GM18868 (cell line): ENCODE results near the gene EMILIN2.

Experiments
- ATAC-seq: cut with Tn5 transposase; IDR thresholded peaks from one replicate; pipeline ENCODE4 v1.9.1; 2021; ENCODE audit warnings: mild to moderate bottlenecking, moderate library complexity; ENCODE audit not compliant: unreplicated experiment

EMILIN2 gene

DNA sequence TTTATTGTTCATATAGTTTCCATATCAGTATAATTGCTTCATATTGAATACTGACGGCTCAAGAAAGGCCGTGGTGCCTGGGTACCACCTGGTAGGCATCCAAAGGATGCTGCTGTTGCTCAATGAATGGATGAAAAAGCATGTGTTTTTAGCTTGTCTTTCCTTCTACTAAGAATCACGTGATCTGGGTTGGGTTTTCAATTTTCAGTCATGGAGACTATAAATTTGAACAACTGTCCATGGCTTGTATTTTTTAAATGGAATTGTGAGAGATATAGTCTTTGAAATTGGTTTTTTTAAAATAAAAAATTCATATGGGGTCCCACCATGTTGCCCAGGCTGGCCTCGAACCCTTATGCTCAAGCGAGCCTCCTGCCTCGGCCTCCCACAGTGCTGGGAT lies 25.3 kb downstream of the EMILIN2 start:
- ATAC-seq = no peak

DNA sequence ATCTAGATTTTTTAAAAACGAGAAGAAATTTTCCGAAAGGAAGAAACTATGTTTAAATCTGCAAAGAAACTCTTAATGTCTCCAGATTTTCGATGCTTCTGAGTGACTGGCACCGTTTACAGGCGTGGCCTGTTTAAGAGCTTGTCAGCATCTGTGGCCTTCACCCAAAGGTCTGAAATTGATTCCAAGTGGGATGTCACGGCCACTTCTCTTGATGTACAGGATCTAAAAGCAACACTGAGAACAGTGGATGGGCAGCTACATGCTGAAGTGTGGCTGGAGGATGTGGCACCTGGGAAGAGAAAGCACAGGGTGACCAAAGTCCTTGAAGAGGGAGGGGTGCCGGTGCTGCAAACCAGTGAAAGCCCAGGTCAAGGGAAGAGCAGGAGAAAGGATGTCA lies 28.0 kb downstream of the EMILIN2 start:
- no peak for ATAC-seq

DNA sequence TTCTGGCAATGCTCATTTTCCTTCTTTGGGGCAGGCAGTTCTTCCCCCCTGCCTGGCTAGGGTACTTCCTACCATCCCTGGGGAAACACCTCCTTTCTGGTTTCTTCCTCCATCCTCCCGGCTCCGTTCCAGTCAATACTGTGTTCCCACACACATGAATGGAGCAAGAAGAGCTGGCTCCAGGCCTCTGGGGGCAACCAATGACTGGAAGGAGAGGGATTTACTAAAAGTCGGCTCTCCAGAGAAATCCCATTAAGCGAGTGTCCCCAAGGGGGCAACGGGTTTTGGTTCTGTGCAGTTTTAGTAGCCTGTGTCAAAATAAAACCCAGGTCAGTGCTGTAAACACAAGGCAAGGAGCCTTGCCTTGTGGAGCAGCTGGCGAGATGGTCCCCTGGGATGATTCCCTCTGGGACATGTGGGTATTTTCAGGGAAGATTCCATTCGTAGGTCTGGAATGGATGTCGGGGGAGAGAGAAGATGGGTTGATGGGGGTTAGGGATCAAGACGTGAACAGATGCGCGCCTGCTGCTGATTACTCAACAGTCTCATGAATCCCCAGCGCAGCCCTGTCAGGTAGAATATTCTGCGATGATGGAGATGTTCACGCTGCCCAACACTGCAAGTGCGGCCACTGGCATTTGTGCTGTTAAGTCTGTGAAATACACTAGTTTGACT lies 32.0 kb downstream of the EMILIN2 start:
- no peak for ATAC-seq

DNA sequence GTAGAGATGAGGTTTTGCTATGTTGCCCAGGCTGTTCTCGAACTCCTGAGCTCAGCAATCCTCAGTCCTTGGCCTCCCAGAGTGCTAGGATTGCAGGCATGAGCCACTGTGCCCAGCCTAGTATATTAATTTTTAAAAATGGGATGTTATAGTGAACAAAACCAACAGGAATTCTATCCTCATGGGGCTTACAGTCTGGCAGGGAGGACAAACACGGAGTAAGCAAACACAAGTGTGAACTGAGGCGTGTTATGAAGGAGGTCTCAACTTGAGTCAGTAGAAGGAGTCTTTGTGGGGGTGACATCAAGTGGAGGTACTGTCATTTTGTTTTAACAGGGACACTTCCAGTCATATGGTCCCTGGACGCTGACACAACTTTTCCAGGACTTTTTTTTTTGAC lies 33.1 kb downstream of the EMILIN2 start:
- no peak for ATAC-seq

DNA sequence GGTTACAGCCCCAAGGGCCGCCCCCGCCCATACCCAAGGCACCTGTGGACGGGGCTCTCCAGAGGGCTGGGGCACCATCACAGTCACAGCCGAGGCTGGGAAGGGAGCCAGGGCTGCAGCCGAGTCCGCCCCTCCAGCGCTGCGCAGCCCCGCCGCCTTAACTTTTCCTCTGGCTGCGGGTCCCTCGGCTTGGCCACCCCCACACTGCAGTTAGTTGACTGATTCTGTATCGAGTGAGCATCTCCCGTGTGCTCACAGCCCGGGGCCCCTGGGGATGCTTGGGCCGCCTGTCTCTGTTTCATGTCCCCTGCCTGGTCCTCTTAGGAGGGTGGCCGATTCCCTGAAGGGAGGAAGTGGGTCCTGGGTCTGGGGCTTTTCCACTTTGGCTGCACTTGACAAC lies 33.7 kb downstream of the EMILIN2 start:
- ATAC-seq = no peak

DNA sequence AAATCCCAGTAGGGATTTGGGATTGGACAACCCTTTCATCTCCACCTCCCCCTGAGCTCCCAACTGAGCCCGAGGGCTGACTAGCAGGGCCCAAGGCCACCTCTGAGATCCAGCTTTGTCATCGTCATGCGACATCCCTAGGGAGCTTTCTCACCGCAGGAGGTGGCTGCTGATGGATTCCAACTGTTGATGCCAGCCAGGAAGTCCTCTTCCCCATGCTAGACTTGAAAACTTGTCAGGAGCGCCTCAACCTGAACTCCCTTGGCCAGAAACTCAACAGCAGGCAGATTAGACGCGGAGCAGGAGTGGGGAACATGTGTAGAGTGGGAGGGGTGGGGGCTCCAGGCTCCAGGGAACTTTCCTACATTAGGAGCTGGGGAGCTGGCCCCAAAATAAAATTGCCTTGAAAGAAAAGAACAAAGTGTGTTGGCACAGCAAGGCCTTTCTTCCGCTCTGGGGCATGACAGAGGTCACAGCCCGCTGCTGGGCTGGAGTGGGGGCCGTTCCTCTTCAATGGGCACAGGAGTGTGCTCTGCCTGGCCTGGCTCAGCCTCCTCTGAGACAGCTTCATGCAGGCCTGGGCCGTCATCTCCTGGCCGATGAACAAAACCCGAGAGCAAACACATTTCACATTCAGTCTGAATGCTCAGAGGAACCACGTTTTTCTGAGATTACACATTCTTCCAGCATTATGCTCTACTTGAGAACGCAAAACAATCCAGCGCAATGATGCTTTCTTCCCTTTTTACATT lies 34.5 kb downstream of the EMILIN2 start:
- no peak for ATAC-seq

DNA sequence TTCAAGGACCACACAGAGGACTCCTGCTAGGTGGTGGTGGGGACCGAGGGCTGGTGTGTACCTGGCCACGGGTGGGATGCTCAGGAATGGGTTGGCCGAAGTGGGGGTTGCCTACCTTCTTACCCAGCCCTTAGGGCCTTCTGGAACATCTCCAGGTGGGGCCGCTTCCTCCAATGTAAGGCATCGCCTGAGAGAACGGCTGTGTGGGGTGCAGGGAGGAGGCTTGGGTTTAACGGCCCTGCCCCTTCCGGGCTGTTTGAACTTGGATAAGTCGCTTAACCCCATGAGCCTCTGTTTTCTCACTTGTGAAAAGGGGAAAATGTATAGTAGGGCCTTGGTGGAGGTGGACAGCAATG lies 35.0 kb downstream of the EMILIN2 start:
- ATAC-seq = no peak

DNA sequence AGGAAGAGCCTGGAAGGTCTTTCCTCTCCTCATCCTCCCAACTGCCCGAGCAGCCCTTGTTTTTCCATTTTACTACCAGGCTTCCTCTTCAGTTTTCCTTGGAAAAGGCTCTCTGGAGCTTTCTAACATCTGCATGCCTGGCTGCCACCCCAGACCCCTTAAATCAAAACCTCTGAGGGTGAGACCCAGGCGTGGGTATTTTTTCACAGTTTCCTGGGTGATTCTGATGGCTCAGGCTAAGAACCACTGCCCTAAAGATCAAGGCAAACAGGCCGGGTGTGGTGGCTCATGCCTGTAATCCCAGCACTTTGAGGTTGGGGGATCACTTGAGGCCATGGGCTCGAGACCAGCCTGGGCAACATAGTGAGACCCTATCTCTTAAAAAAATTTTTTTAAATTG lies 35.4 kb downstream of the EMILIN2 start:
- no peak for ATAC-seq

DNA sequence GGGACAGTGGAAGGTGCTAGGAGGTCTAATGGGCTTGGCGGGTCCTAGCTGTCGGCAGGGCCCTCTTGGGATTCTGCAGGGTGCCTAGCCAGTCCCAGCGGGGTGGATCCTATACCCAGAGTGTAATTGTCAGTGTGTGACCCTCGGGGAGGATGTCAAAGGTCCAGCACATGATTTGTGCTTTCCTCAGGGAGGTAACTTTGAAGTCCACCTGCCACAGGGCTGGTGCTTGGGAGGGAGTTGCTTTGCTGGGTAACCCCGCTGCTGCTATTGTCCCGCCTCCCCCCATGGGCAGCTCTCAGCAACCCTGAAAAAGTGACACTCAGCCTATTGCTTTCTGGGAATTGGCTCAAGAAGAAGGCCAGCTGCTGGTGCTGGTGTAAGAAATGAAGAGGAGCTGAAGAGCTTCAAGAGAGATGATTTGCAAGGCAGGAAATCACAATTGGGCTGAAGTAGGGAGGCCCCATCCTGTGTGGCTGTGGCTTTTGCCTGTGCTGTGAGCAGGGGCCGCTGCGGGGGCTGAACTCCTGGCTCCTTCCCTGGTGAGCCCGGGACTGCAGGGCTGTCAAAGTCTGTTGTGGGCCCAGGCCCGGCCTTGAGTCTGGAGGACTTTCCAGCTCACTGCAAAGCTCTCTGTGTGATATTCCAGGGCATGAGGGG lies 36.4 kb downstream of the EMILIN2 start:
- no peak for ATAC-seq

DNA sequence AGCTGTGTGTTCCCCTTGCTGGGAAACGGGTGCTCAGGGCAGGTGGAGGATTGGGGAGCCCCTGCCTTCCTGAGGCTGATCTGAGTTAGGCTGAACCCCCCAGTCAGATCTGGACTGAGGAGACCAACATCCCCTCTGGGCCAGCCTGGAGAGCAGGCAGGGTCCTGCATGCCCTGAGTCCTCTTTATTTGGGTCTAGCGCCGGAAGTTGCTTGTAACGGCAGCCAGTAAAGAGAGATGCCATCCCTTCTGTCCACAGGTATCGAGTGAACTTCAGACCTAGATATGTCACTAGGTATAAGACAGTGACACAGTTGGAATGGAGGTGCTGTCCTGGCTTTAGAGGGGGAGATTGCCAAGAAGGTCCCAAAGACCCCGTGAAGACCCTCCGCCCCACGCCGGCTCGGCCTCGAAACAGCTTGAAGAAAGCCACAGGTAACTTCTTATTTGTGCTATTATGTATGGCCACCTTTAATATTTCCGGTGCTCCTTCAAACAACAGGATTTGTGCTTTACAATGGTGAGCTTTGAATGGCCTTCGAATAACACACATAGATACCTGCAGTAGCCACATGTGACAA lies 38.0 kb downstream of the EMILIN2 start:
- no peak for ATAC-seq

DNA sequence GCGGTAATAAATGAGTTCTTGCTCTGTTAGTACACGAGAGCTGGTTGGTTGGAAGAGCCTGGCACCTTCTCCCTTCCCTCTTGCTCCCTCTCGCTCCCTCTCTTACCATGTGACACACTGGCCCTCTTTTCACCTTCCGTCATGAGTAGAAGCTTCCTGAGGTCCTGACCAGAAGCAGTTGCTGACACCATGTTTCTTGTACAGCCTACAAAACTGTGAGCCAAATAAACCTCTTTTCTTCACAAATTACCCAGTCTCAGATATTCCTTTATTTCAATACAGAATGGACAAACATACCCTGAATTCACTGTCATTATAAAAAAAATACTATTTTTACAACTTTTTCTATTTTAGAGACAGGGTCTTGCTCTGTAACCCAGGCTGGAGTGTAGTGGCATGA lies 40.7 kb downstream of the EMILIN2 start:
- ATAC-seq = no peak

DNA sequence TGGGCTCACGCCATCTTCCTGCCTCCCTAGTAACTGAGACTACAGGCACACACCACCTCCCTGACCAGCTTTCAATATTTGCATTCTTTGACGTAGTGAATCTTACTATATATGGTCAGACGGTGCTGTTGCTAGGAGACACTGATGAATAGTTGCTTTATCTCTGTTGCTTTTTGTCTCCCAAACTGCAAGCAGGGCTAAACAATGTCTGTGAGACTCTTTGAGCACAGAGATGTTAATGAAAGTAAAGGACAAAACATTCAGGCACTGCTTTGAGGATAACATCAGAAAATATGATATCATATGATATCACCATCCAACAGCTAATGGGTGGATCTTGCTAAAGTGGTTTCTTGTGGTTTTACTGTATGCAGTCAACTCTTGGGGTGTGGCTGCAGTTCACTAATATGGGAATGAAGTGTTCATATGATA lies 43.0 kb downstream of the EMILIN2 start:
- no peak for ATAC-seq

DNA sequence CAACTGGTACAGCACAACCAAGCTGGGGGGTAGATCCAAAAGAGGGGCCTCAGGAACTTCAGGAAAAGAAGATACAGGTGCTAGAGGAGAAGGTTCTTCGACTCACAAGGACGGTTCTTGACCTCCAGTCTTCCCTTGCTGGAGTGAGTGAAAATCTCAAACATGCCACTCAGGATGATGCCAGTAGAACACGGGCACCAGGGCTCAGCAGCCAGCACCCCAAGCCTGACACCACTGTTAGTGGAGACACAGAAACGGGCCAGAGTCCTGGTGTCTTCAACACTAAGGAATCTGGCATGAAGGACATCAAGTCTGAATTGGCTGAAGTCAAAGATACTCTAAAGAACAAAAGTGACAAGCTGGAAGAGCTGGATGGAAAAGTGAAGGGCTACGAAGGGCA lies 43.8 kb downstream of the EMILIN2 start:
- no peak for ATAC-seq

DNA sequence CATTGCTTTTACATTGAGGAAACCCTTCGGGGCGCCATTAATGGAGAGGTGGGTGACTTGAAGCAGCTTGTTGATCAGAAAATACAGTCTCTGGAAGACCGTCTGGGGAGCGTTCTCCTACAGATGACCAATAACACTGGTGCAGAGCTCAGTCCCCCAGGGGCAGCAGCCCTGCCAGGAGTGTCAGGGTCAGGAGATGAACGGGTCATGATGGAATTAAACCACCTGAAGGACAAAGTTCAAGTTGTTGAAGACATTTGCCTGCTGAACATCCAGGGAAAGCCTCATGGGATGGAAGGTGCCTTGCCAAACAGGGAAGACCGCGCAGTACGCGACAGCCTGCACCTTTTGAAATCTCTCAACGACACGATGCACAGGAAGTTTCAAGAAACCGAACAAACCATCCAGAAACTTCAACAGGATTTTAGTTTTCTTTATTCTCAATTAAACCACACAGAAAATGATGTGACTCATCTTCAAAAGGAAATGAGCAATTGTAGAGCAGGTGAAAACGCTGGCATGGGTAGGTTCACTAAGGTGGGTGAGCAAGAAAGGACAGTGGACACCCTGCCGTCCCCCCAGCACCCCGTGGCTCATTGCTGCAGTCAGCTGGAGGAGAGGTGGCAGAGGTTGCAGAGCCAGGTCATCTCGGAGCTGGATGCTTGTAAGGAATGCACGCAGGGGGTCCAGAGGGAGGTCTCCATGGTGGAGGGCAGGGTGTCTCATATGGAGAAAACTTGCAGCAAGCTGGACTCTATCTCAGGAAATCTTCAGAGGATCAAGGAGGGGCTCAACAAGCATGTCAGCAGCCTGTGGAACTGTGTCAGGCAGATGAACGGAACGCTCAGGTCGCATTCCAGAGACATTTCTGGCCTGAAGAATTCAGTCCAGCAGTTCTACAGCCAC lies 45.0 kb downstream of the EMILIN2 start:
- no peak for ATAC-seq

DNA sequence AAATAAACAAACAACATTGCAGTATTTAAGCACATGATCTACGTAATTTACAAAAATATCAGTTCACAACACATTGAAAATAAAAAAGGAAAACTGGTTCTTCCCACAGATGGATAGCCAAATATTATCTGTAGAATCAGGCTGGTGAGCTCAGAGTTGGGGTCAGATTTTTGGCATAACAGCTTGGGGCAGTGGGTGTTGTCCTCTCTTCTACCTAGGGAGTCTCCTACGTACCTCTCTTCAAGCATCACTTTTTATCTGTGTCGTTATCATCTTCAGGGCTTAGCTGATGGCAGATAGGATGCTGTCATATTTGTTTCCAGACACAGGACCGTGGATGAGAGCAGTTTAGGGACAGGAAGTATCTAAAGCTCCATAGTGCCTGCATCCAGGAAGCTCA lies 46.2 kb downstream of the EMILIN2 start:
- no peak for ATAC-seq

DNA sequence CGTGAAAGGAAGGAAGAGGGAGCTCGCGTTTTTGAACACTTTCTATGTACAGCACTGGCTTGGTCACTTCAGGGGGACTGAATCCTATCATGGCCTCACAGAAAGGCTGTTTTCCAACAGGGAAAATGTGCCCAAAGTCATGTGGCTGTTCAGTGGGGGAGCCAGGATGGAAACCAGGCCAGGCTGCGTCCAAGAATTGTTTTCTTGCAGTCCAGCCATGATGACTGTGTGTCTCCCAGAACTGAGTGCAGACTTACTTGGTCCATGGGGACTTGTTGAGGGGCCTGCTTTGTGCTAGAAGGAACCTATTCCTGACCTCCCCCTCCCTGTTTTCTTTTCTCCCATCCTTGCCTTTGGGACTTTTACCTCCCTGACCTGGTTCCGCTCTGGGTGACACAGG lies 46.9 kb downstream of the EMILIN2 start:
- ATAC-seq = no peak

DNA sequence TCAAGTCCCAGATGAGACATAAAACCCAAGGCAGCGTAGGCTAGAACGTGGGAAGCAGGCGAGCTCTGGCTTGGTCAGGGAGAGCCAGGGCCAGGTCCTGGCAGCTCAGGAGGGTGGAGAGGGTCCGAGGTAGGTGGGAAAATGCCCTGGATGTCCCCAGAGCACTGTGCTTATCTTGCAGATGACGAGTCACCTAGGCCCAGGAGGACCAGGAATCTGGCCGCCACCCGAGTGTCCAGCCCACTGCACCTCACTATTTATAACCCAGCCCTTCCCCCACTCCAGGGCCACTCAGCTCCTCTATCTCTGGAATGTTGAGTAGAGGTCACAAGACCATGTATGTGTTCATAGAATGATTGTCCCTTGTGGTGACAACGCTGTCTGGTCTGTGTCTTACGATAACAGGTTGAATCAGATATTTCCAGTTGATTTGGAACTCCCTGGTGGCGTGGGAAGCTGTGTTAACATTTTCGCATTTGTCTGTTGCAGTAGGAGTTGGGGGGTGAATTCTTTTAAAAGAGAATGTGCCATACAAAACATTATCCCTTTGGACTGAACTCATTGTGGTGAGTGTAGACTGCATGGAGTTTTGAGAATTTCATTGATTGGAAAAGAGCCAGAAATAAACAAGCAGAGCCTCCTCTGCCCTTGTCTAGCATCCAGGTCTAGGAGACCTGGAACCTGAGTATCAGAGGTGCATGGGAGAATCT lies 47.5 kb downstream of the EMILIN2 start:
- no peak for ATAC-seq

DNA sequence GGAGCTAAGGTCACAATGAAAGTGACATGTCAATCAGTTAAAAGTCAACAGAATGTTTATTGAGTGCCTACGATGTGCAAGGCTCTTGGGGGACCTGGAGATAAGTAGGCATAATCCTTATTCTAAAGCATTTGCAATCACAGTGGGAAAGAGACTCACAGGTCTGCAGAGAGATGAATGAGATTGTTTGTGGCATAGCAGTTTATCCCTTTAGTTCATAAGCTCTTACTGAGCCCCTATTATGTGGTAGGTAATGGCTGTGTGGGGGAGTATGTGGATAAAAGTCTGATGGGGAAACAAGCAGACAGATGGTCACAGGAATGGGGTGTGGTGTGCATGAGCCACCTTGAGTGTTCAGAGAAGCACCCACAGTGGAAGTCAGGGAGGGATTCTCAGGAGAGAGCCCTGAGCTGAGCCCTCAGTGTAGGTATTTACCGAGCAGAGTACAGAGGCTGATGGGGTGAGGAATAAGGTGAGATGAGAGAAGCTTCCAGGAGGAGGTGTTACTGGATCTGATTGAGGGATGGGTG lies 48.1 kb downstream of the EMILIN2 start:
- ATAC-seq = no peak

DNA sequence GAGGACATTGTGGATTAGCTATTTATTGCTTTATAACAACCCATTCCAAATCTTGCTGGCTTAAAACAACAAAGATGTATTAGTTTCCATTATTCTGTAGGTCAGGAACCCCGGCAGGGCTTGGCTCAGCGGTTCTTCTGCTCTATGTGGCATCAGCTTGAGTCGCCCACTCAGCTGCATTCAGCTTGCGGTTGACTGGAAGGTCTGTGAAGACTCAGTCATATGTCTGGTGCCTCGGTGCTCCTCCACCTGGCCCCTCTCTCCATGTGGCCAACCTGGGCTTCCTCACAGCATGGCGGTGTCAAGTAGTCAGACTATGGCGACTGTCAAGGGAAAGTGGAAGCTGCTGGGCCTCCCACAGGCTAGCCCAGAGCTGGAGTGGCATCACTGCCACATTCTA lies 48.6 kb downstream of the EMILIN2 start:
- no peak for ATAC-seq

DNA sequence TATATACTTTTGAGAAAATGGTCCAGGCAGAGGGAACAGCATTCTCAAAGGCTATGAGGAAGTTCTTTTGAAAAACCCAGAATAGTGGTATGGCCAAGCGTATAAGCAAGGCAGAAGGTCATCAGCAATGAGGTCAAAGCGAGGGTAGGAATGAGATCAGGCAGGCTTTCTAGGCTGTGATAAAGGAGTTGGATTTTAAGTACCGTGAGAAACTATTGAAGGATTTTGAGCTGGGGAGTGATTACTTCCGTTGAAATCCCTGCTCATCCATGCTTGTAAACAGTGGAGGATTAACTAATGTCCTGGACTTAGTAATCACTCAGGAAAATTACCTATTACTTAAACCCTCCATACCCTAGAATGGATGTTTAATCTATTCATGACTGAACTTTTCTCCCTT lies 50.2 kb downstream of the EMILIN2 start:
- ATAC-seq = no peak
